Ascending aorta (tissue), 2 donors: ENCODE measurements around the gene PTPRN2. TPM values are rescaled to one million over a fixed set of nuclear protein-coding genes. Genes with fewer than 3 reads are reported as not detected.

Experiments used
- DNase-seq, 2 donors: peaks; one replicate each; pipeline ENCODE4 v3.0.0-alpha.2; 2019; ENCODE audit warnings: low spot score in 2 of 2
- H3K27ac ChIP-seq, 2 donors: fragments of 200-600 bp; sonication (generic); one replicate each; pipeline ENCODE4 v1.5.1; 2016 to 2017; ENCODE audit warnings: mild to moderate bottlenecking in 1 of 2
- H3K27me3 ChIP-seq: fragments of 200-600 bp; sonication (generic); one replicate; pipeline ENCODE4 v1.5.1; 2017
- H3K36me3 ChIP-seq, 2 donors: fragments of 200-600 bp; sonication (generic); one replicate each; pipeline ENCODE4 v1.5.1; 2016
- H3K4me1 ChIP-seq, 2 donors: fragments of 200-600 bp; sonication (generic); one replicate each; pipeline ENCODE4 v1.5.1; 2016 to 2017; ENCODE audit warnings: mild to moderate bottlenecking in 1 of 2
- H3K4me3 ChIP-seq, 2 donors: fragments of 200-600 bp; sonication (generic); one replicate each; pipeline ENCODE4 v1.5.1; 2016 to 2017; ENCODE audit warnings: mild to moderate bottlenecking in 1 of 2
- H3K9me3 ChIP-seq, 2 donors: fragments of 200-600 bp; sonication (generic); one replicate each; pipeline ENCODE4 v1.5.1; 2016
- intact Hi-C: fragments of 100-400 bp; cut with DNase I; formaldehyde crosslinking; loops from one replicate; pipeline ENCODE4 v1.15.1; 2023
- total RNA-seq: library from RNA; depleted of rRNA; stranded (reverse); fragments of >200 nt; gene quantifications from one replicate; pipeline ENCODE4 v1.1.0, GENCODE V29; 2016
- TF ChIP-seq, protein P1 (sequence below), 3 experiments: fragments of 200-600 bp in 2 of 3; fragments of 450-650 bp in 1 of 3; sonication (generic) in 2 of 3; IDR thresholded peaks; one replicate each; pipeline ENCODE4 v1.5.1; 2016 to 2019; ENCODE audit warnings: antibody characterized with exemption in 3 of 3, mild to moderate bottlenecking in 1 of 3, moderate library complexity in 1 of 3

Gene PTPRN2
- total RNA-seq, 1 donor from 2014 or later, result 7.3 TPM

DNA sequence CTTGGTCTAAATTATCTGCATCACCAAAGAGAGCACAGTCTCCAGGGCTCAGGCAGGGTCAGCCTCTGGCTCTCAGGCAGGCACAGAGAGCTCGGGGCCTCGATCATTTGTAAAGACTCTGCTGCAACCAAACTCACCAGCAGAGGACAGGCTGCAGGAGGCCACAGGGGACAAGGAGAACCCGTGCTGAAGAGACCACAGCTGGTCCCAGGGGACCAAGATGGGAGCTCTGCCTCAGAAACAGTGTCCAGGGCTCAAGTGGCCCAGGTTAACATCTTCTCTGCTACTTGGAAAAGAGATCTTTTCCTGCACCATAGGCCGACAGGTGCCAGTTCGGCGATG lies 543.2 kb downstream of the PTPRN2 start:
- Histone ChIP-seq H3K4me1 (no peaks in the 10 kb centered on the region), H3K36me3 (no peaks in the 10 kb centered on the region), H3K27ac (no peak overlapping the region), H3K27me3 (no peaks in the 10 kb centered on the region), H3K4me3 (no peak overlapping the region), H3K9me3 (no peaks in the 10 kb centered on the region)
- no peak for DNase-seq
- TF ChIP-seq, protein P1, sequence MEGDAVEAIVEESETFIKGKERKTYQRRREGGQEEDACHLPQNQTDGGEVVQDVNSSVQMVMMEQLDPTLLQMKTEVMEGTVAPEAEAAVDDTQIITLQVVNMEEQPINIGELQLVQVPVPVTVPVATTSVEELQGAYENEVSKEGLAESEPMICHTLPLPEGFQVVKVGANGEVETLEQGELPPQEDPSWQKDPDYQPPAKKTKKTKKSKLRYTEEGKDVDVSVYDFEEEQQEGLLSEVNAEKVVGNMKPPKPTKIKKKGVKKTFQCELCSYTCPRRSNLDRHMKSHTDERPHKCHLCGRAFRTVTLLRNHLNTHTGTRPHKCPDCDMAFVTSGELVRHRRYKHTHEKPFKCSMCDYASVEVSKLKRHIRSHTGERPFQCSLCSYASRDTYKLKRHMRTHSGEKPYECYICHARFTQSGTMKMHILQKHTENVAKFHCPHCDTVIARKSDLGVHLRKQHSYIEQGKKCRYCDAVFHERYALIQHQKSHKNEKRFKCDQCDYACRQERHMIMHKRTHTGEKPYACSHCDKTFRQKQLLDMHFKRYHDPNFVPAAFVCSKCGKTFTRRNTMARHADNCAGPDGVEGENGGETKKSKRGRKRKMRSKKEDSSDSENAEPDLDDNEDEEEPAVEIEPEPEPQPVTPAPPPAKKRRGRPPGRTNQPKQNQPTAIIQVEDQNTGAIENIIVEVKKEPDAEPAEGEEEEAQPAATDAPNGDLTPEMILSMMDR (IDR thresholded peaks at IDR 0.05), result no peak
- intact Hi-C loops, result no loop called here

DNA sequence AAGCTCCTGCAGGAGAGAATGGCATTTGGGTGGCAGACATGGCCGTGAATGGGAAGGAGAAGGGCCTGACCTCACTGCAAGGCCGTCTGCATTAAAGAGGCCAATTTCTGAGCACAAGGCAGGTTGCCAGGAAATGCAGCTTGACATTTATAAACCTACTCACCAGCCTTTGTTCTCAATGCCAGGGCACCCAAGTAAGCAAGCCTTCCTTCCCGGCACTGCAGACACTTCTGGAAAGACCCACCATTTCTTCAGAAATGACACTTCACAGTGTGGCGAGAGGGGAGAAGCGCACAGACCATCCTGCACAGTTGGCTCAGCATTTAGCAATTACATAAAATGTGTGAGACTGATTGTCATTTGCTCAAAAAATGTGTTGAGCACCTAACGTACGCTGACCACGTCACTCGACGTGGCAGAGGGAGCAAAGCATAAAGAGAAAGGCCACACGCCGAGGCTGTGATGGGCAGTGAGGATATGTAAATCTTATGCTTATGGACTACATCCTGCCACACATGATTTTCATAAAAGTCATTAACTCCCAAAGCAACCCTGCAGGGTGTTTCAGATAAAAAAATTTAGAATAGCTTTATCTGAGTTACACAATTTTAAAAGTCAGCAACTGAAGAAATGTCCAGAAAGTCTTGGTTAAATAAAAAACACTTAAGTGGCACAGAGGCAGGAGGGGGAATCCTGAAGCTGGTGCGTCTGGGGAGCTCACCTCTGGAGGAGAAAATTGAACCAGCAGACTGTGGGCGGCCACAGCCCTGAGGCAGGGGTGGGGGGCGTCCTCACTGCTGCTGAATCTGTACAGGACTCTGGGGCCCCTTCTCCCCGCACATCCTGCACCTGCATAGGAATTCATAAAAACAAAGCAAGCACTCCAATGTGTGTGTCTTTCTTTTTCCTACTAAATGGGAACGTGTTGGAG lies 543.8 kb downstream of the PTPRN2 start:
- no peak for DNase-seq
- Histone ChIP-seq H3K4me3 (no peak overlapping the region), H3K4me1 (no peaks in the 10 kb centered on the region), H3K27me3 (no peaks in the 10 kb centered on the region), H3K9me3 (peaks cover 0 to 6% of the 10 kb centered on the region in 2 donors), H3K27ac (no peak overlapping the region), H3K36me3 (no peaks in the 10 kb centered on the region)
- TF ChIP-seq, protein P1 (IDR thresholded peaks at IDR 0.05), result no peak
- intact Hi-C loops, result no loop called here

DNA sequence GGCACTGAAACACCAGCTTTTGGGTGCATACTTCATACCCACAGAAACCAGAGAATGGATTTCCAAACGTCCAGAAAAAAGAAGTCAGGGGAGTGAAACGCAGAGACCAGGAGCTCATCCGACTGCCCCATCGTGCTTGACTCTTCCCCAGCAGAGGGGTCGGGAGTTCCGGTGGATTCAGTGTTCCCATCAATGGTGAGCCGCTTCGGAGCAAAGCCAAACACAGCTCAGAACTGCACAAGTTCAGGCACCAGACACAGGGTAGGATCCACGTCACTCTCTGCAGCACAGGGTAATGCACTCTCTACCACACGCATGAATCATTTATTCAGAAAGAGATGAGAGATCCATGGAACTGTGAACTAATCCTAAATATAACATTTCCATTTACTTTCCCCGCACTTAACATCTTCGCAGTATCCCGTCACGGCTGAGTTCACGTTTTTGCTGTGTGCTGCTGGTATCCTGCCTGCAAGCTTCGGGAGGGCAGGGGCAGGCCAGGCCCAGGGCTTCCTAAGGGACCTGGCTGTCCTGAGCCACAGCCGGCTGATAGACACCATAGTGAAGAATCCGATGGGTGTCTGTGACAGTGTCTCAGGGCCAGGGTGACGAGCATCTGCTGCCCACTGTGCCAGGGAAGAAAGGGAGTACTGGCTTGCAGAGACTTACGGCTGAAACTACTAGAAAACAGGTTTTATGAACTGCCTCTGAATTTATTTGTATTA lies 545.3 kb downstream of the PTPRN2 start:
- Histone ChIP-seq H3K27me3 (no peaks in the 10 kb centered on the region), H3K9me3 (peaks cover 0 to 6% of the 10 kb centered on the region in 2 donors), H3K4me3 (no peak overlapping the region), H3K36me3 (no peaks in the 10 kb centered on the region), H3K27ac (no peak overlapping the region), H3K4me1 (no peaks in the 10 kb centered on the region)
- DNase-seq, result no peak
- TF ChIP-seq, protein P1 (IDR thresholded peaks at IDR 0.05), result no peak
- intact Hi-C loops, result no loop called here

DNA sequence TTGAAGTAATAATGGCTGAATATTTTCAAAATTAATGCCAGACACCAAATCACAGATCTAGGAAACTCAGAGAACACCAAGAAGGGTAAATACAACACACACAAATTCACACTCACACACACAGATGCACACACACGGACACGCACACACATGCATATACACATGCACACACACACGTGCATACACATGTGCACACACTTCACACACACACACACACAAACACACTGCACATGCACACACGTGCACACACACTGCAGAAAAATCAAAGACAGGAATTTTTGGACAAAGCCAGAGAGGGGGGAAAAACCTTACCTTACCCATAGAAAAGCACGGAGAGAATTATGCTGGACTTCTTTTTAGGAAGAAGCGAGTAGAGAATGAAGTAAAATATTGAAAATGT lies 547.4 kb downstream of the PTPRN2 start:
- no peaks in the 10 kb centered on the region for H3K4me1 ChIP-seq
- no peaks in the 10 kb centered on the region for H3K36me3 ChIP-seq
- no peak overlapping the region for H3K27ac ChIP-seq
- H3K4me3 ChIP-seq, result no peak overlapping the region
- TF ChIP-seq, protein P1 (IDR thresholded peaks at IDR 0.05), result no peak
- no peaks in the 10 kb centered on the region for H3K27me3 ChIP-seq
- intact Hi-C loops, result no loop called here
- no peak for DNase-seq
- peaks cover 0 to 6% of the 10 kb centered on the region in 2 donors for H3K9me3 ChIP-seq

DNA sequence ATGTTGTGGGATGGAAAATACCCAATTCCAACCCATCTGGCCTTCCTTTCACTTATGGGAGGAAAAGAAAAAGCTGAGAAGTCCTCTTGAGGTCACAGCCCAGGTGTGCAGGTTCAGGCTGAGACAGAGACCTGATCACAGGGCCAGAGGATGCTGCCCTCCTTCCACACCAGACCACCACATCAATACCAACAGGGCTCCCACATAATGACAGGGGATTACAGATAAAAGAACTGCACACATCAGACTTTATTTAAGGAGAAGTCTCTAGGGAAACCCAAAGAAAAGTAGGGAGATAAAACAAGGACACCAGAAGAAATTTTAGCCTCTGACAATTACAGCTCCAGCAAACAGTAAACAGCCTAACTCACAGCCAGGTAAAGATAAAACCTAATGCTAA lies 548.4 kb downstream of the PTPRN2 start:
- DNase-seq, result no peak
- TF ChIP-seq, protein P1 (IDR thresholded peaks at IDR 0.05), result no peak
- intact Hi-C loops, result no loop called here

More for the DNA sequence above, 548.4 kb downstream of the PTPRN2 start:
- Histone ChIP-seq H3K4me1 (no peaks in the 10 kb centered on the region), H3K9me3 (peaks cover 0 to 6% of the 10 kb centered on the region in 2 donors), H3K4me3 (no peak overlapping the region), H3K27ac (no peak overlapping the region), H3K27me3 (no peaks in the 10 kb centered on the region), H3K36me3 (no peaks in the 10 kb centered on the region)
